Naive thymus-derived CD8-positive, alpha-beta T cell (primary cell): ENCODE measurements around the gene TIMM44. TPM values are rescaled to one million over a fixed set of nuclear protein-coding genes. Genes with fewer than 3 reads are reported as not detected.

ENCODE experiments used
- ATAC-seq, 2 donors: fragments of 150-1000 bp; cut with Tn5 transposase in 1 of 2; sonication (Bioruptor Pico), chemical (Tn5 transposase) in 1 of 2; 1 replicate in 1 of 2; 2 replicates in 1 of 2; pipeline ENCODE4 v1.10.0; 2021; ENCODE audit warnings: mild to moderate bottlenecking in 2 of 2, moderate library complexity in 2 of 2
- POLR2A ChIA-PET: fragments of 350-600 bp; sonication (Branson Sonifier 250); formaldehyde crosslinking; loops from one replicate; lab custom pipeline; 2021; ENCODE audit warnings: antibody characterized with exemption; lab: Charles Lee
- DNase-seq, 10 donors: peaks; one replicate each; pipeline versions ENCODE4 v3.0.0 to v3.0.0-alpha.2; 2020 to 2022
- H3K27ac Mint-ChIP-seq, 10 donors: one replicate each; pipeline ENCODE4 v1.8.0; 2020 to 2022; ENCODE audit warnings: mild to moderate bottlenecking in 10 of 10, mixed read lengths in 10 of 10, moderate library complexity in 4 of 10, inconsistent platforms in 1 of 10
- H3K27me3 Mint-ChIP-seq, 5 donors: one replicate each; pipeline ENCODE4 v1.8.0; 2021 to 2022; ENCODE audit warnings: mixed read lengths in 5 of 5
- H3K36me3 Mint-ChIP-seq, 3 donors: one replicate each; pipeline ENCODE4 v1.8.0; 2020 to 2022; ENCODE audit warnings: mixed read lengths in 3 of 3, mild to moderate bottlenecking in 2 of 3, inconsistent platforms in 1 of 3
- H3K4me1 Mint-ChIP-seq, 4 donors: one replicate each; pipeline ENCODE4 v1.8.0; 2021 to 2022; ENCODE audit warnings: mixed read lengths in 4 of 4
- H3K4me3 Mint-ChIP-seq, 10 donors: one replicate each; pipeline ENCODE4 v1.8.0; 2020 to 2022; ENCODE audit warnings: mild to moderate bottlenecking in 10 of 10, mixed read lengths in 10 of 10, moderate library complexity in 6 of 10, inconsistent platforms in 1 of 10
- H3K9me3 Mint-ChIP-seq, 9 donors: one replicate each; pipeline ENCODE4 v1.8.0; 2020 to 2022; ENCODE audit warnings: mixed read lengths in 9 of 9, mild to moderate bottlenecking in 3 of 9, inconsistent platforms in 1 of 9, moderate library complexity in 1 of 9
- polyA plus RNA-seq, 3 donors: library from polyadenylated mRNA; unstranded; fragments of 300-500 nt; fragmentation: Illumina TruSeq; gene quantifications; one replicate each; pipeline ENCODE4 v1.2.3, GENCODE V29; 2021
- total RNA-seq, 8 experiments: library from RNA in 2 of 8; stranded (reverse) in 2 of 8; gene quantifications; one replicate each; pipeline ENCODE4 v1.2.3 and lab custom pipeline; 2021 to 2026

The TIMM44 gene
- total and polyA plus RNA-seq, 5 experiments from 2014 or later, result 9.9 to 86.9 (median 19.7) TPM

DNA sequence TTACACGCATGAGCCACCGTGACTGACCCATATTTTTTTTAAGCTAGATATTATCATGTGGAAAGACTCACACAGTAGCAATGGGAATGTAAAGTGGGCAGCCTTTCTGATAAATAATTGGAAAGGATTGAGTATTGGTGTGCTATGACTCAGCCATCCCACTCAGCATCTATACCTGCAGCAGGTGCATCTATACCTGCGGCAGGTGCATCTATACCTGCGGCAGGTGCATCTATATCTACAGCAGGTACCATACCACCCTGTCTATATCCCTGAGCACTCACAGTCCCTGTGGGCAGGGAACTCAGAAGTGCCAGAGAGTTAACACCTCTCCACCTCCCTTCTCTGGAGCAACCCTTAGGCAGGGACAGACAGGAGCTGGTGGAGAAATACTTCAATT, 60.4 kb downstream of the TIMM44 start:
- POLR2A ChIA-PET, result interaction anchor here (0.7 to 1.2 kb wide), 2 partner anchors 32 to 328 kb away, joined by 4 read pairs; no protein-coding TSS in a partner anchor
- Mint-ChIP-seq H3K36me3 (no peaks in the 10 kb centered on the region), H3K27ac (no peak overlapping the region), H3K4me3 (no peak overlapping the region), H3K9me3 (no peaks in the 10 kb centered on the region), H3K27me3 (peaks cover 0 to 15% (median 3%) of the 10 kb centered on the region in 5 donors), H3K4me1 (peaks cover 0 to 5% (median 1%) of the 10 kb centered on the region in 4 donors)
- DNase-seq (no peak), ATAC-seq (no peak)

GRCh38 chr19:7881910-7882309, 61.6 kb downstream of the TIMM44 start:
- no peak overlapping the region for H3K27ac Mint-ChIP-seq
- DNase-seq, result no peak

GRCh38 chr19:7879836-7880235, 63.6 kb downstream of the TIMM44 start:
- no peak for ATAC-seq

More at GRCh38 chr19:7881910-7882309, 61.6 kb downstream of the TIMM44 start:
- no peak for ATAC-seq
- Mint-ChIP-seq H3K9me3 (no peaks in the 10 kb centered on the region), H3K27me3 (peaks cover 0 to 8% (median 0%) of the 10 kb centered on the region in 5 donors), H3K4me1 (peaks cover 0 to 5% (median under 1%) of the 10 kb centered on the region in 4 donors), H3K4me3 (no peak overlapping the region), H3K36me3 (no peaks in the 10 kb centered on the region)
- POLR2A ChIA-PET, result interaction anchor here (0.7 kb wide), 1 partner anchor 9 kb away, joined by 4 read pairs; no protein-coding TSS in a partner anchor

GRCh38 chr19:7879111-7879807, 64.2 kb downstream of the TIMM44 start:
- ATAC-seq, result no peak
- no peak overlapping the region for H3K4me3 Mint-ChIP-seq
- H3K36me3 Mint-ChIP-seq, result no peaks in the 10 kb centered on the region
- DNase-seq, result no peak
- POLR2A ChIA-PET, result interaction anchor here (0.5 kb wide), 1 partner anchor 66 kb away, joined by 3 read pairs; no protein-coding TSS in a partner anchor
- H3K27me3 Mint-ChIP-seq, result peaks cover 0 to 2% (median 0%) of the 10 kb centered on the region in 5 donors
- no peak overlapping the region for H3K27ac Mint-ChIP-seq
- H3K9me3 Mint-ChIP-seq, result no peaks in the 10 kb centered on the region
- peaks cover 2 to 11% (median 8%) of the 10 kb centered on the region in 4 donors for H3K4me1 Mint-ChIP-seq

More at GRCh38 chr19:7879836-7880235, 63.6 kb downstream of the TIMM44 start:
- POLR2A ChIA-PET, result no interaction called here
- peaks cover 0 to under 1% (median 0%) of the 10 kb centered on the region in 5 donors for H3K27me3 Mint-ChIP-seq
- no peak overlapping the region for H3K27ac Mint-ChIP-seq
- H3K36me3 Mint-ChIP-seq, result no peaks in the 10 kb centered on the region
- H3K4me3 Mint-ChIP-seq, result no peak overlapping the region
- peaks cover under 1 to 7% (median 5%) of the 10 kb centered on the region in 4 donors for H3K4me1 Mint-ChIP-seq
- no peaks in the 10 kb centered on the region for H3K9me3 Mint-ChIP-seq
- peak in 1 of 10 donors; percentile 20 for DNase-seq

- Mint-ChIP-seq H3K36me3 (no peaks in the 10 kb centered on the region), H3K27ac (no peak overlapping the region), H3K9me3 (no peaks in the 10 kb centered on the region), H3K4me1 (peaks cover 3 to 17% (median 15%) of the 10 kb centered on the region in 4 donors), H3K4me3 (no peak overlapping the region), H3K27me3 (peaks cover 0 to 9% (median 4%) of the 10 kb centered on the region in 5 donors)
- POLR2A ChIA-PET, result no interaction called here
- ATAC-seq (no peak), DNase-seq (no peak)
Observed at GRCh38 chr19:7877249-7877836, 66.1 kb downstream of the TIMM44 start.

Other genes starting within 250 kb of the TIMM44 start
- gene FCER2, start 241.5 kb downstream of the TIMM44 start, total RNA-seq, result 1 to 10 TPM; 1.7 to 2.3 TPM
- gene FCER2, start 241.5 kb downstream of the TIMM44 start, polyA plus RNA-seq, result under 1 TPM in 2 of 3 donors, not detected in 1; 0.23 to 0.38 TPM
- gene CLEC4G, start 211.6 kb downstream of the TIMM44 start, total RNA-seq, result not detected
- not detected for gene CLEC4G, start 211.6 kb downstream of the TIMM44 start, polyA plus RNA-seq
- gene CD209, start 196.1 kb downstream of the TIMM44 start, total RNA-seq, result under 1 TPM; 0.11 to 0.26 TPM
- gene CD209, start 196.1 kb downstream of the TIMM44 start, polyA plus RNA-seq, result not detected
- gene CLEC4M, start 180.4 kb downstream of the TIMM44 start, total RNA-seq, result not detected
- not detected for gene CLEC4M, start 180.4 kb downstream of the TIMM44 start, polyA plus RNA-seq
- 10 to 100 TPM; 10.5 to 11.5 TPM for gene EVI5L, start 113.4 kb downstream of the TIMM44 start, total RNA-seq
- 1 to 10 TPM; 1.1 to 2.7 (median 1.7) TPM for gene EVI5L, start 113.4 kb downstream of the TIMM44 start, polyA plus RNA-seq
- under 1 TPM; 0.11 to 0.21 TPM for gene PRR36, start 69.3 kb downstream of the TIMM44 start, total RNA-seq
- under 1 TPM; 0.03 to 0.18 (median 0.13) TPM for gene PRR36, start 69.3 kb downstream of the TIMM44 start, polyA plus RNA-seq
- not detected for gene LRRC8E, start 55.2 kb downstream of the TIMM44 start, total RNA-seq
- not detected for gene LRRC8E, start 55.2 kb downstream of the TIMM44 start, polyA plus RNA-seq
- gene MAP2K7, start 39.8 kb downstream of the TIMM44 start, total RNA-seq, result 10 to 100 TPM; 85.7 to 86.9 TPM
- 1 to 10 TPM; 1.8 to 5.1 (median 2.3) TPM for gene MAP2K7, start 39.8 kb downstream of the TIMM44 start, polyA plus RNA-seq
- under 1 TPM; 0.41 to 0.57 TPM for gene TGFBR3L, start 28.8 kb downstream of the TIMM44 start, total RNA-seq
- under 1 TPM in 1 of 3 donors, not detected in 2; 0.60 TPM for gene TGFBR3L, start 28.8 kb downstream of the TIMM44 start, polyA plus RNA-seq
- gene SNAPC2, start 23.3 kb downstream of the TIMM44 start, total RNA-seq, result 10 to 100 TPM; 14.3 to 14.8 TPM
- gene SNAPC2, start 23.3 kb downstream of the TIMM44 start, polyA plus RNA-seq, result 10 to 100 TPM; 11.4 to 19.9 (median 12.8) TPM
- not detected for gene CTXN1, start 17.5 kb downstream of the TIMM44 start, total RNA-seq
- gene CTXN1, start 17.5 kb downstream of the TIMM44 start, polyA plus RNA-seq, result not detected
- gene ELAVL1, start 62.0 kb upstream of the TIMM44 start, total RNA-seq, result 10 to 100 TPM; 55.1 to 55.8 TPM
- gene ELAVL1, start 62.0 kb upstream of the TIMM44 start, polyA plus RNA-seq, result 10 to 100 TPM; 41.5 to 55.5 (median 45.5) TPM
- not detected for gene CCL25, start 109.1 kb upstream of the TIMM44 start, total RNA-seq
- gene CCL25, start 109.1 kb upstream of the TIMM44 start, polyA plus RNA-seq, result under 1 TPM in 2 of 3 donors, not detected in 1; 0.22 to 0.36 TPM
- gene FBN3, start 205.9 kb upstream of the TIMM44 start, total RNA-seq, result not detected
- gene FBN3, start 205.9 kb upstream of the TIMM44 start, polyA plus RNA-seq, result not detected